IPS-11a (cell line): ENCODE results near the gene ZNF717.
"Not testable (repeated sequence)": the region's sequence is repeated elsewhere in the genome, so short reads cannot be mapped to it uniquely, and the experiment has no call there.

Experiments
- H3K4me3 ChIP-seq: one replicate; pipeline ENCODE4 v1.5.1; 2013; ENCODE audit warnings: low read depth, low read length, control low read depth

The ZNF717 gene

GRCh38 chr3:75785081-75785755 is at the start of gene ZNF717:
ZNF717 (minus strand) TSS chr3:75785549; CDS start chr3:75783362, 2,187 bp downstream.
- H3K4me3 ChIP-seq, result peak within 1 kb of the TSS; percentile 20

DNA sequence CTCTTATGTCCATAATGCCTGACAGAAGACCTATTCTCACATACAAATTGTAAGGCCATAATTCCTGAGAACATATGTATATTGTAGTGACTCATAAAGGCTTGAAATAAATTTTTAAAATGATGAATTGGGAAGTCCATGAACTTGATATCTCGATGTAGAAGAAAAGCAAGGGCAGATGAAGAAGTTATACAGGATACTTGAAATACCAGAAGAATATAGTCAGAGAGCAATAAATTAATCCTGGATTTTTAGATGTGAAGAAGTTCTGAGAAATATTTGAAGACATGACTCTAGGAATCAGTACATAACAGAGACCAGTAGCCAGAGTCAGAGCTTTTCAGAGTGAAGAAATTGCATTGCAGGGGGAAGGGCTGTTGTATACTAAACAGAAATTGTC is 45.7 kb upstream of the ZNF717 start:
- H3K4me3 ChIP-seq, result not testable (repeated sequence)

DNA sequence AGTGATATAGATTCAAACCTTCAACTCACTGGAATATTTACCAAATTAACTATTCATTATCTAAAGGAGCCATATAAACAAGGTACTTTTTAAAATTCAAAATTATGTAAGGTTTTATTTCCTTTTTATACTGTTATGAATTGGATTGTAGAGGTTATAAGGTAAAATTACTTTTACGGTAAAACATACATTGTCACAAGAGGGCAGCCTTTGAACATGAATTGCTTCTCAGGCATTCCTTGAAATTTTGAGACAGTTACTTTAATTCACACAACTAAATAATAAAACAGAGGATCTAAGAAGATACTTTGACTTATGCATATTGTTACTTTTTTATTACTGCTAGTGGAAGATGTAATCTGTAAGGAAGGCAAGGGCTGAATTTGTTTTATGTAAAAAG is 32.7 kb upstream of the ZNF717 start:
- H3K4me3 ChIP-seq, result not testable (repeated sequence)

- not testable (repeated sequence) for H3K4me3 ChIP-seq
Measured at GRCh38 chr3:75816287-75817180, 31.2 kb upstream of the ZNF717 start.

DNA sequence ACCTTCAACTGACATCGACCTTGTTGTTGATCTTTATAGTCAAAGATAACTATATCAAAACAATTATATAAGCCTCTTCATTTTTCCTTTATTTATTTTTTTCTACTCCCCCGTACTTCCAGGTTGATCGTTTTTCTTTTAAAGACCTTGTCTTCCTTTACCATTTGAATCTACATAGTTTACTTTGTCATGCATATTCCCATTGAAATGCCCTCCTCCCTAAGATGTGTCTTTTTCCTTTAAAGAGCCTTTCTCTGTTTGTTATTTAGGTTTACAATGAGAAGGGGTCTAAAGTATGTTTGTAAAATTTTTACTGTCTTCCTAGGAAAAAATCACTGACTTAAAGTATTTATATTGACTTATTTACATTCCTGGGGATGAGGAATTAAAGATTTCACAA is 29.4 kb upstream of the ZNF717 start:
- no peak overlapping the region for H3K4me3 ChIP-seq

GRCh38 chr3:75782506-75782905 is 2.8 kb downstream of the ZNF717 start:
- no peak overlapping the region for H3K4me3 ChIP-seq

- H3K4me3 ChIP-seq, result no peak overlapping the region
Measured at GRCh38 chr3:75781079-75781745, 4.1 kb downstream of the ZNF717 start.

- not testable (repeated sequence) for H3K4me3 ChIP-seq
Measured at GRCh38 chr3:75777742-75778141, 7.6 kb downstream of the ZNF717 start.

DNA sequence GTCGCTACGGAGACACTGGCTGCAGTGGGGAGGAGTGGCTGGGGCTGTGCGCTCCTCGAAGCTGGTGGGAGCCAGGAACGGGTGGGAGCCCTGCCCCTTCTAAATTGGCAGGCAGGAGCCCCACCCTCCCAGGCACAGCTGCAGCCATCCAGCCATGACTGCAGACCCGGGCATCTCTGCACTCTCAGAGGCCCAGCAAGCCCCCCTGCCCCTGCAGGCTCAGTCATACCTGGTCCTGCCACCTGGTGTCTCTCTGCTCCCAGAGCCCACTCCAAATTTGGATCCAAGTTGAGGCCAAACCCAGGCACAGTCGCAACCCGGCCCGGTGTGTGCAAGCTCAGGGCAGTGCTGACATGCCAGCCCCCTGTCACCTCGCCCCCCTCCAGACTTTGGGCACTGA is 13.7 kb downstream of the ZNF717 start:
- H3K4me3 ChIP-seq, result not testable (repeated sequence)

DNA sequence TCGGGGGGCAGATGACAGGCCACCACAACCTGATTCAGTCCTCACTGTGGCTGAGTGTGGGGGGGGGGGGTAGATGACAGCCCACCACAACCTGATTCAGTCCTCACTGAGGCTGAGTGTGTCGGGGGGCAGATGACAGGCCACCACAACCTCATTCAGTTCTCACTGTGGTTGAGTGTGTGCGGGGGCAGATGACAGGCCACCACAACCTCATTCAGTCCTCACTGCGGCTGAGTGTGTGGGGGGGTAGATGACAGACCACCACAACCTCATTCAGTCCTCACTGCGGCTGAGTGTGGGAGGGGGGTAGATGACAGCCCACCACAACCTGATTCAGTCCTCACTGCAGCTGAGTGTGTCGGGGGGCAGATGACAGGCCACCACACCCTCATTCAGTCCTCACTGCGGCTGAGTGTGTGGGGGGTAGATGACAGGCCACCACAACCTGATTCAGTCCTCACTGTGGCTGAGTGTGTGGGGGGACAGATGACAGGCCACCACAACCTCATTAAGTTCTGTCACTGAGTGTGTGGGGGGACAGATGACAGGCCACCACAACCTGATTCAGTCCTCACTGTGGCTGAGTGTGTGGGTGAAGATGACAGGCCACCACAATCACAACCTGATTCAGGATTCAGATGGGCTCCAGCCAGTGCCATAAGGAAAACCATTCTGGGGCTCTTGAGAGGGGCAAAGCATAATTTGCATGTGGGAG is 16.9 kb downstream of the ZNF717 start:
- no peak overlapping the region for H3K4me3 ChIP-seq

DNA sequence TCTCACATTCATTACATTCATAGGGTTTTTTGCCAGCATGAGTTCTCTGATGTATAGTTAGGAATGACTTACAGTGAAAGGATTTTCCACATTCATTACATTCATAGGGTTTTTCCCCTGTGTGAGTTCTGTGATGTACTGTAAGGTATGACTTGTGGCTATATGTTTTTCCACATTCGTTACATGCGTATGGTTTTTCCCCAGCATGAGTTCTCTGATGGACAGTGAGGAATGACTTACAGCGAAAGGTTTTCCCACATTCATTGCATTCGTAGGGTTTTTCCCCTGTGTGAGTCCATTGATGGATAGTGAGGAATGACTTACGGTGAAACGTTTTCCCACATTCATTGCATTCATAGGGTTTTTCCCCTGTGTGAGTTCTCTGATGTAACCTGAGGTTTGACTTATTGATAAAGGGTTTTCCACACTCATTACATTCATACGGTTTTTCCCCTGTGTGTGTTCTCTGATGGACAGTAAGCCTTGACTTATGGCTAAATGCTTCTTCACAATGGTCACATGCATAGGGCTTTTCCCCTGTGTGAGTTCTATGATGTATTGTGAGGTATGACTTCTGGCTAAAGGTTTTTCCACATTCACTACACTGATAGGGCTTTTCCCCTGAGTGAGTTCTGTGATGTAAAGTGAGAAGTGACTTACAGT is 47.4 kb downstream of the ZNF717 start:
- no peak overlapping the region for H3K4me3 ChIP-seq

- no peak overlapping the region for H3K4me3 ChIP-seq
Measured at GRCh38 chr3:75727985-75728384, 57.4 kb downstream of the ZNF717 start.

GRCh38 chr3:75692061-75692460 is 93.3 kb downstream of the ZNF717 start:
- no peak overlapping the region for H3K4me3 ChIP-seq

- H3K4me3 ChIP-seq, result no peak overlapping the region
Measured at GRCh38 chr3:75687323-75687722, 98.0 kb downstream of the ZNF717 start.
